HepG2 (cell line): ENCODE results near the gene ARHGEF4. TPM values are rescaled to one million over a fixed set of nuclear protein-coding genes. Genes with fewer than 3 reads are reported as not detected.
A peak's percentile ranks its signal among the peaks of the same experiment; 100 is the strongest.

Source experiments
- ARNTL ChIP-seq: sonication (generic); formaldehyde crosslinking; IDR thresholded peaks from 2 replicates; pipeline ENCODE4 v1.4.0; 2020; ENCODE audit warnings: mild to moderate bottlenecking, missing genetic modification reagents
- CCDC6 ChIP-seq: sonication (generic); formaldehyde crosslinking; IDR thresholded peaks from 2 replicates; pipeline ENCODE4 v1.8.1; 2022; ENCODE audit warnings: mild to moderate bottlenecking, missing genetic modification reagents, moderate library complexity
- ELF1 ChIP-seq: sonication (generic); formaldehyde crosslinking; IDR thresholded peaks from 2 replicates; pipeline ENCODE4 v1.4.0; 2020; ENCODE audit warnings: missing genetic modification reagents
- ETV5 ChIP-seq: IDR thresholded peaks from 2 replicates; pipeline ENCODE4 v1.6.1; 2018; ENCODE audit warnings: missing biosample characterization, missing genetic modification reagents, inconsistent platforms, borderline replicate concordance
- HCFC1 ChIP-seq: fragments of 150-350 bp; IDR thresholded peaks from 2 replicates; pipeline ENCODE4 v1.6.1; 2014; ENCODE audit warnings: low read depth, low read length
- HNRNPUL1 ChIP-seq: fragments of 200-400 bp; formaldehyde crosslinking; IDR thresholded peaks from 2 replicates; pipeline ENCODE4 v1.6.1; 2017; ENCODE audit warnings: low read depth, mild to moderate bottlenecking, low read length, moderate library complexity
- KAT8 ChIP-seq: IDR thresholded peaks from 2 replicates; pipeline ENCODE4 v1.6.1; 2016; ENCODE audit warnings: missing genetic modification reagents, missing compliant biosample characterization
- MYC ChIP-seq: sonication (generic); formaldehyde crosslinking; IDR thresholded peaks from 2 replicates; pipeline ENCODE4 v1.9.0; 2021; ENCODE audit warnings: missing genetic modification reagents, borderline replicate concordance
- NCOR1 ChIP-seq: fragments of 200-600 bp; sonication (generic); IDR thresholded peaks from 2 replicates; pipeline ENCODE4 v1.7.0; 2017; ENCODE audit warnings: antibody characterized with exemption, low read length, borderline replicate concordance
- NFATC3 ChIP-seq: sonication (generic); formaldehyde crosslinking; IDR thresholded peaks from 2 replicates; pipeline ENCODE4 v1.5.1; 2020; ENCODE audit warnings: mild to moderate bottlenecking, missing genetic modification reagents
- POLR2A ChIP-seq, 2 experiments: IDR thresholded peaks; 2 replicates each; pipeline ENCODE4 v1.6.1; 2011; ENCODE audit warnings: low read depth in 2 of 2, low read length in 2 of 2, mild to moderate bottlenecking in 1 of 2, moderate library complexity in 1 of 2; ENCODE audit not compliant: insufficient read depth in 1 of 2
- SALL2 ChIP-seq: sonication (generic); formaldehyde crosslinking; IDR thresholded peaks from 2 replicates; pipeline ENCODE4 v1.8.1; 2023; ENCODE audit warnings: mild to moderate bottlenecking, missing genetic modification reagents, inconsistent platforms
- SETDB1 ChIP-seq: sonication (generic); formaldehyde crosslinking; IDR thresholded peaks from 2 replicates; pipeline ENCODE4 v1.5.1; 2020; ENCODE audit warnings: missing genetic modification reagents, mild to moderate bottlenecking, borderline replicate concordance
- TCF12 ChIP-seq, 2 experiments: fragments of 450-650 bp in 1 of 2; sonication (generic) in 1 of 2; formaldehyde crosslinking in 1 of 2; IDR thresholded peaks; 2 replicates each; pipeline versions ENCODE4 v1.6.1 to v1.8.0; 2017 to 2022; ENCODE audit warnings: antibody characterized with exemption in 1 of 2, mild to moderate bottlenecking in 1 of 2, missing genetic modification reagents in 1 of 2, moderate library complexity in 1 of 2
- ZEB1 ChIP-seq: IDR thresholded peaks from 2 replicates; pipeline ENCODE4 v1.6.1; 2012; ENCODE audit warnings: mild to moderate bottlenecking, low read depth, inconsistent platforms; ENCODE audit not compliant: insufficient replicate concordance
- ZKSCAN1 ChIP-seq: fragments of 150-350 bp; IDR thresholded peaks from 2 replicates; pipeline ENCODE4 v1.6.1; 2014; ENCODE audit warnings: low read length
- ZNF205 ChIP-seq: IDR thresholded peaks from 2 replicates; pipeline ENCODE4 v1.6.1; 2018; ENCODE audit warnings: missing biosample characterization, missing genetic modification reagents
- ZNF354B ChIP-seq: sonication (generic); formaldehyde crosslinking; IDR thresholded peaks from 2 replicates; pipeline ENCODE4 v1.8.0; 2022; ENCODE audit warnings: mild to moderate bottlenecking, missing genetic modification reagents
- ZNF616 ChIP-seq: sonication (generic); formaldehyde crosslinking; IDR thresholded peaks from 2 replicates; pipeline ENCODE4 v1.5.0; 2020; ENCODE audit warnings: low read depth, mild to moderate bottlenecking, missing genetic modification reagents
- ZNF775 ChIP-seq: sonication (generic); formaldehyde crosslinking; IDR thresholded peaks from 2 replicates; pipeline ENCODE4 v1.4.0; 2020; ENCODE audit warnings: missing genetic modification reagents, mild to moderate bottlenecking, moderate library complexity, borderline replicate concordance
- ZNF883 ChIP-seq: sonication (generic); formaldehyde crosslinking; IDR thresholded peaks from 2 replicates; pipeline ENCODE4 v1.5.1; 2020; ENCODE audit warnings: mild to moderate bottlenecking, missing genetic modification reagents; ENCODE audit errors: not compliant biosample characterization
- ZSCAN12 ChIP-seq: sonication (generic); formaldehyde crosslinking; IDR thresholded peaks from 2 replicates; pipeline ENCODE4 v1.9.0; 2021; ENCODE audit warnings: mild to moderate bottlenecking, missing genetic modification reagents
- polyA plus RNA-seq, 8 experiments: library from polyadenylated mRNA; depleted of rRNA in 3 of 8; stranded (reverse) in 7 of 8; unstranded in 1 of 8; fragments of >200 nt; fragmentation: Illumina TruSeq in 4 of 8; extraction: Trizol in 4 of 8; gene quantifications; 2 replicates each; pipeline versions ENCODE4 v1.2.1 to v1.2.3, GENCODE V29; 2011 to 2016; ENCODE audit warnings: low read depth in 4 of 8, missing spikeins in 1 of 8, mixed read lengths in 1 of 8; ENCODE audit not compliant: insufficient read depth in 1 of 8
- total RNA-seq, 5 experiments: library from RNA; depleted of rRNA; stranded (reverse); fragments of >200 nt; fragmentation: Illumina TruSeq; extraction: Trizol; gene quantifications; 2 replicates each; pipeline ENCODE4 v1.2.3, GENCODE V29; 2016; ENCODE audit warnings: low read depth in 1 of 5
- TF ChIP-seq, protein P1 (sequence below): sonication (generic); formaldehyde crosslinking; IDR thresholded peaks from 2 replicates; pipeline ENCODE4 v1.4.0; 2020; ENCODE audit warnings: missing genetic modification reagents
- TF ChIP-seq, protein P2 (sequence below): IDR thresholded peaks from 2 replicates; pipeline ENCODE4 v1.6.1; 2018; ENCODE audit warnings: missing genetic modification reagents, mild to moderate bottlenecking, missing compliant biosample characterization
- TF ChIP-seq, protein P3 (sequence below): sonication (generic); formaldehyde crosslinking; IDR thresholded peaks from 2 replicates; pipeline ENCODE4 v1.4.0; 2020; ENCODE audit warnings: mild to moderate bottlenecking, missing genetic modification reagents
- TF ChIP-seq, protein P4 (sequence below): sonication (generic); formaldehyde crosslinking; IDR thresholded peaks from 2 replicates; pipeline ENCODE4 v1.4.0; 2020; ENCODE audit warnings: low read depth, mild to moderate bottlenecking, missing genetic modification reagents

The ARHGEF4 gene
- total and polyA plus RNA-seq, 2 of the 13 experiments (the other 11 are each of a cell fraction or from before 2014, with no cell fraction given) = 0.11 to 0.13 TPM

DNA sequence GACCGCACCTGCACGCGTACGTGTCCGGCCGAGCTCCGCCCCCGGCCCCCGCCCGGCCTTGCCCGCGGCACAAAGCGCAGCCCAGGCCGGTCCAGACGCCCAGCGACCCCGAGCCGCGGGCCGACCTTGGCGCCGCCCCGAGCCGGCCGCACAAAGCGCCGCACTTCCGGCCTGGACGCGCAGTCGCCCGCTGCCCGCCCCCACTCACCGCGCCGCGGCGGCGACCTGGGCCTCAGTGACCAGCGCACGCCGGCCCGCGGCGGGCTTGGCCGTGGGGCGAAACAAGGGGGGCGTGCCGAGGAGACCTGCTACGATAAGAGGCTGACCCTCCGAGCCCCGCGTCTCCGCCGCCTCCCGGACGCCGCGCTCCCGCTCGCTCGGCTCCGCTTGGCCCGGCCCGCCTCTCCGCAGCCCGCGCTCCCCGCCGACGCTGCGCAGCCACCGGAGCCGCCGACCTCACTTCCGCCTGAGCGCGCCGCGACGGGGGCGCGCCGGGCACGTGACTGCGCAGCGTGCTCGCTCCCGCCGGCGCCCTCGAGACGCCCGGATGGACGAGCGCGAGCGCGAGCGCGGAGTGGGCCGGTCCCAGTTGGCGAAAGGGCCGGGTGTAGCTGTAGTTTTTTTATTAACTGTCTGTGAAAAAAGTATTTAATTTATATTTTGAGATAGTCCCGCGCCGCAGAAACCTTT is 256.4 kb downstream of the ARHGEF4 start, which contains the start of gene FAM168B (continued):
- TF ChIP-seq NFATC3 = no peak
- TF ChIP-seq, protein P1, sequence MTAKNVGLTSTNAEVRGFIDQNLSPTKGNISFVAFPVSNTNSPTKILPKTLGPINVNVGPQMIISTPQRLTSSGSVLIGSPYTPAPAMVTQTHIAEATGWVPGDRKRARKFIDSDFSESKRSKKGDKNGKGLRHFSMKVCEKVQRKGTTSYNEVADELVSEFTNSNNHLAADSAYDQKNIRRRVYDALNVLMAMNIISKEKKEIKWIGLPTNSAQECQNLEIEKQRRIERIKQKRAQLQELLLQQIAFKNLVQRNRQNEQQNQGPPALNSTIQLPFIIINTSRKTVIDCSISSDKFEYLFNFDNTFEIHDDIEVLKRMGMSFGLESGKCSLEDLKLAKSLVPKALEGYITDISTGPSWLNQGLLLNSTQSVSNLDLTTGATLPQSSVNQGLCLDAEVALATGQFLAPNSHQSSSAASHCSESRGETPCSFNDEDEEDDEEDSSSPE = peak; percentile 66; the same call in 1 of the 2 replicates
- no peak for TF ChIP-seq TCF12 (IDR thresholded peaks at IDR 0.05)
- TF ChIP-seq TCF12 (CRISPR knock-in tag; IDR thresholded peaks at IDR 0.05) = peak; percentile 57; the same call in 1 of the 2 replicates
- TF ChIP-seq ZNF354B = no peak
- TF ChIP-seq KAT8 = no peak
- TF ChIP-seq HNRNPUL1 = no peak
- TF ChIP-seq ZNF205 (CRISPR knock-in tag) = peak; percentile 51
- TF ChIP-seq, protein P2, sequence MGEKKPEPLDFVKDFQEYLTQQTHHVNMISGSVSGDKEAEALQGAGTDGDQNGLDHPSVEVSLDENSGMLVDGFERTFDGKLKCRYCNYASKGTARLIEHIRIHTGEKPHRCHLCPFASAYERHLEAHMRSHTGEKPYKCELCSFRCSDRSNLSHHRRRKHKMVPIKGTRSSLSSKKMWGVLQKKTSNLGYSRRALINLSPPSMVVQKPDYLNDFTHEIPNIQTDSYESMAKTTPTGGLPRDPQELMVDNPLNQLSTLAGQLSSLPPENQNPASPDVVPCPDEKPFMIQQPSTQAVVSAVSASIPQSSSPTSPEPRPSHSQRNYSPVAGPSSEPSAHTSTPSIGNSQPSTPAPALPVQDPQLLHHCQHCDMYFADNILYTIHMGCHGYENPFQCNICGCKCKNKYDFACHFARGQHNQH (CRISPR knock-in tag) = peak; percentile 81
- TF ChIP-seq CCDC6 (CRISPR knock-in tag) = peak; percentile 89
- TF ChIP-seq, protein P3, sequence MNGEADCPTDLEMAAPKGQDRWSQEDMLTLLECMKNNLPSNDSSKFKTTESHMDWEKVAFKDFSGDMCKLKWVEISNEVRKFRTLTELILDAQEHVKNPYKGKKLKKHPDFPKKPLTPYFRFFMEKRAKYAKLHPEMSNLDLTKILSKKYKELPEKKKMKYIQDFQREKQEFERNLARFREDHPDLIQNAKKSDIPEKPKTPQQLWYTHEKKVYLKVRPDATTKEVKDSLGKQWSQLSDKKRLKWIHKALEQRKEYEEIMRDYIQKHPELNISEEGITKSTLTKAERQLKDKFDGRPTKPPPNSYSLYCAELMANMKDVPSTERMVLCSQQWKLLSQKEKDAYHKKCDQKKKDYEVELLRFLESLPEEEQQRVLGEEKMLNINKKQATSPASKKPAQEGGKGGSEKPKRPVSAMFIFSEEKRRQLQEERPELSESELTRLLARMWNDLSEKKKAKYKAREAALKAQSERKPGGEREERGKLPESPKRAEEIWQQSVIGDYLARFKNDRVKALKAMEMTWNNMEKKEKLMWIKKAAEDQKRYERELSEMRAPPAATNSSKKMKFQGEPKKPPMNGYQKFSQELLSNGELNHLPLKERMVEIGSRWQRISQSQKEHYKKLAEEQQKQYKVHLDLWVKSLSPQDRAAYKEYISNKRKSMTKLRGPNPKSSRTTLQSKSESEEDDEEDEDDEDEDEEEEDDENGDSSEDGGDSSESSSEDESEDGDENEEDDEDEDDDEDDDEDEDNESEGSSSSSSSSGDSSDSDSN = peak; percentile 85; the same call in 1 of the 2 replicates
- peak; percentile 65 for TF ChIP-seq ZNF883 (CRISPR knock-in tag)
- peak; percentile 63; the same call in 1 of the 2 replicates for TF ChIP-seq NCOR1
- TF ChIP-seq, protein P4, sequence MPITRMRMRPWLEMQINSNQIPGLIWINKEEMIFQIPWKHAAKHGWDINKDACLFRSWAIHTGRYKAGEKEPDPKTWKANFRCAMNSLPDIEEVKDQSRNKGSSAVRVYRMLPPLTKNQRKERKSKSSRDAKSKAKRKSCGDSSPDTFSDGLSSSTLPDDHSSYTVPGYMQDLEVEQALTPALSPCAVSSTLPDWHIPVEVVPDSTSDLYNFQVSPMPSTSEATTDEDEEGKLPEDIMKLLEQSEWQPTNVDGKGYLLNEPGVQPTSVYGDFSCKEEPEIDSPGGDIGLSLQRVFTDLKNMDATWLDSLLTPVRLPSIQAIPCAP = no peak
- no peak for TF ChIP-seq SETDB1 (CRISPR knock-in tag)
- TF ChIP-seq ZEB1 = peak; percentile 3
- peak; percentile 21; the same call in 1 of the 2 replicates for TF ChIP-seq ETV5 (CRISPR knock-in tag)
- TF ChIP-seq ZSCAN12 = no peak
- TF ChIP-seq ZNF775 = no peak
- no peak for TF ChIP-seq ELF1 (CRISPR knock-in tag)
- TF ChIP-seq HCFC1 = peak; percentile 38; the same call in 1 of the 2 replicates
- TF ChIP-seq ARNTL (CRISPR knock-in tag) = peak; percentile 7; the same call in 1 of the 2 replicates
- TF ChIP-seq ZKSCAN1 = no peak
- TF ChIP-seq SALL2 = peak; percentile 66
- peak; percentile 84 for TF ChIP-seq MYC (CRISPR knock-in tag)
- peak; percentile 82; the same call in 1 of the 2 replicates for TF ChIP-seq ZNF616 (CRISPR knock-in tag)
- peak; percentile 81 to 86 for TF ChIP-seq POLR2A (IDR thresholded peaks at IDR 0.05; ENCODE audit: insufficient read depth in 1 of 2, low read depth in 2 of 2, low read length in 2 of 2)
